IMR-90 (cell line): ENCODE measurements around the gene PIEZO2. TPM values are rescaled to one million over a fixed set of nuclear protein-coding genes. Genes with fewer than 3 reads are reported as not detected.

Source experiments
- ATAC-seq: fragments of 200-7000 bp; cut with Tn5 transposase; 2 replicates; pipeline ENCODE4 v1.9.1; 2020; ENCODE audit warnings: low read depth, mild to moderate bottlenecking, moderate library complexity
- BruUV-seq: library from RNA; stranded (reverse); fragments of 400-500 nt; replicated peaks from 2 replicates; lab custom pipeline; 2021; lab: Mats Ljungman, UMichigan
- CTCF ChIA-PET: fragments of 300-600 bp; formaldehyde crosslinking; extraction: SDS; loops from one replicate; lab custom pipeline; 2021; ENCODE audit warnings: antibody characterized with exemption; lab: Yijun Ruan, JAX
- POLR2A ChIA-PET: fragments of 300-600 bp; sonication (Branson Sonifier 250); formaldehyde crosslinking; loops from one replicate; lab custom pipeline; 2022; ENCODE audit warnings: antibody characterized with exemption; ENCODE audit not compliant: unreplicated experiment; lab: Charles Lee
- DNase-seq: peaks from one replicate; pipeline ENCODE4 v3.0.0; 2013
- H2AFZ ChIP-seq: replicated peaks from 2 replicates; pipeline ENCODE3; 2013; ENCODE audit warnings: low read length, mild to moderate bottlenecking; ENCODE audit not compliant: poor library complexity
- H2AK5ac ChIP-seq: 2 replicates; pipeline ENCODE4 v1.6.1; 2013; ENCODE audit warnings: low read depth, low read length, inconsistent platforms
- H2AK9ac ChIP-seq: replicated peaks from 2 replicates; pipeline ENCODE3; 2013; ENCODE audit warnings: mild to moderate bottlenecking, low read depth, low read length, moderate library complexity; ENCODE audit not compliant: poor library complexity
- H2BK120ac ChIP-seq: 2 replicates; pipeline ENCODE4 v1.6.1; 2013; ENCODE audit warnings: low read depth, low read length, inconsistent platforms
- H2BK15ac ChIP-seq: 3 replicates; pipeline ENCODE4 v1.6.1; 2013; ENCODE audit warnings: low read depth, low read length, inconsistent platforms
- H2BK20ac ChIP-seq: 2 replicates; pipeline ENCODE4 v1.6.1; 2013; ENCODE audit warnings: low read depth, mild to moderate bottlenecking, inconsistent platforms, low read length, moderate library complexity
- H2BK5ac ChIP-seq: 2 replicates; pipeline ENCODE4 v1.6.1; 2013; ENCODE audit warnings: mild to moderate bottlenecking, low read depth, low read length, inconsistent platforms; ENCODE audit not compliant: poor library complexity, severe bottlenecking
- H3K14ac ChIP-seq: replicated peaks from 2 replicates; pipeline ENCODE4 v1.6.1; 2013; ENCODE audit warnings: low read depth, low read length, inconsistent platforms
- H3K18ac ChIP-seq: 2 replicates; pipeline ENCODE4 v1.6.1; 2013; ENCODE audit warnings: low read depth, low read length, control low read depth
- H3K23ac ChIP-seq: 2 replicates; pipeline ENCODE4 v1.6.1; 2013; ENCODE audit warnings: low read depth, low read length, inconsistent platforms
- H3K27ac ChIP-seq: 2 replicates; pipeline ENCODE4 v1.5.1; 2013; ENCODE audit warnings: mild to moderate bottlenecking, control low read depth, low read length; ENCODE audit not compliant: insufficient read depth
- H3K27me3 ChIP-seq: 2 replicates; pipeline ENCODE4 v1.6.1; 2013; ENCODE audit warnings: low read length; ENCODE audit not compliant: control insufficient read depth, insufficient read depth
- H3K36me3 ChIP-seq: 2 replicates; pipeline ENCODE4 v1.6.1; 2013; ENCODE audit warnings: low read length, mixed read lengths; ENCODE audit not compliant: control insufficient read depth, insufficient read depth
- H3K4ac ChIP-seq: 2 replicates; pipeline ENCODE4 v1.6.1; 2013; ENCODE audit warnings: low read depth, low read length, inconsistent platforms
- H3K4me1 ChIP-seq: 2 replicates; pipeline ENCODE4 v1.6.1; 2013; ENCODE audit warnings: low read length, mixed read lengths; ENCODE audit not compliant: control insufficient read depth, insufficient read depth
- H3K4me2 ChIP-seq: 2 replicates; pipeline ENCODE4 v1.6.1; 2013; ENCODE audit warnings: low read depth, mild to moderate bottlenecking, control low read depth, low read length, moderate library complexity
- H3K4me3 ChIP-seq: 2 replicates; pipeline ENCODE4 v1.5.1; 2013; ENCODE audit warnings: low read depth, mild to moderate bottlenecking, control low read depth, low read length, moderate library complexity; ENCODE audit not compliant: insufficient read depth
- H3K56ac ChIP-seq: 2 replicates; pipeline ENCODE4 v1.6.1; 2013; ENCODE audit warnings: low read length, inconsistent platforms; ENCODE audit not compliant: insufficient read depth; ENCODE audit errors: extremely low read depth
- H3K79me1 ChIP-seq, 2 experiments: 2 replicates each; pipeline ENCODE4 v1.6.1; 2013; ENCODE audit warnings: low read length in 2 of 2, inconsistent platforms in 1 of 2, low read depth in 1 of 2
- H3K9ac ChIP-seq: 2 replicates; pipeline ENCODE4 v1.6.1; 2013; ENCODE audit warnings: low read depth, low read length, control low read depth
- H3K9me1 ChIP-seq: 2 replicates; pipeline ENCODE4 v1.6.1; 2013; ENCODE audit warnings: low read length, inconsistent platforms; ENCODE audit not compliant: insufficient read depth
- H3K9me3 ChIP-seq: 2 replicates; pipeline ENCODE4 v1.6.1; 2013; ENCODE audit warnings: low read length; ENCODE audit not compliant: control insufficient read depth, insufficient read depth
- H4K20me1 ChIP-seq: 2 replicates; pipeline ENCODE4 v1.6.1; 2013; ENCODE audit warnings: low read length, inconsistent platforms; ENCODE audit not compliant: insufficient read depth
- H4K5ac ChIP-seq: 2 replicates; pipeline ENCODE4 v1.6.1; 2013; ENCODE audit warnings: mild to moderate bottlenecking, low read depth, low read length, control low read depth
- H4K8ac ChIP-seq, 2 experiments: 2 replicates each; pipeline ENCODE4 v1.6.1; 2013; ENCODE audit warnings: low read depth in 2 of 2, low read length in 2 of 2, control low read depth in 1 of 2, inconsistent platforms in 1 of 2
- H4K91ac ChIP-seq: 2 replicates; pipeline ENCODE4 v1.6.1; 2013; ENCODE audit warnings: low read depth, low read length, inconsistent platforms; ENCODE audit not compliant: insufficient read depth
- CEBPB ChIP-seq: IDR thresholded peaks from 2 replicates; pipeline ENCODE4 v1.6.1; 2012; ENCODE audit warnings: low read depth, low read length, improper control_type of control experiment
- FOS ChIP-seq: fragments of 150-350 bp; IDR thresholded peaks from 2 replicates; pipeline ENCODE4 v1.6.1; 2016; ENCODE audit warnings: low read depth, low read length
- WGBS, 2 experiments: methylation state at CpG; one replicate each; pipeline versions ENCODE4 v1.1.5 to v1.1.7; 2013; ENCODE audit warnings: missing lambda C conversion rate in 2 of 2; ENCODE audit not compliant: insufficient read length in 1 of 2; ENCODE audit errors: extremely low coverage in 2 of 2; 5-methylcytosine and 5-hydroxymethylcytosine counted together
- dilution Hi-C: fragments of 300-500 bp; cut with HindIII; formaldehyde crosslinking; loops from one replicate; pipeline ENCODE4 v1.14.3; 2018; ENCODE audit warnings: low sequenced_read_pairs; ENCODE audit not compliant: unreplicated experiment
- in situ Hi-C: fragments of 300-500 bp; cut with MboI; formaldehyde crosslinking; loops from 3 replicates; pipeline ENCODE4 v1.14.3; 2019; ENCODE audit warnings: low sequenced_read_pairs, inconsistent platforms, mixed read lengths
- intact Hi-C: fragments of 100-400 bp; cut with micrococcal nuclease; formaldehyde crosslinking; loops from 2 replicates; pipeline ENCODE4 v1.10.0; 2022
- polyA plus RNA-seq, 3 experiments: library from polyadenylated mRNA; depleted of rRNA; stranded (reverse); fragments of >200 nt; gene quantifications; 2 replicates each; pipeline ENCODE4 v1.2.3, GENCODE V29; 2012; ENCODE audit warnings: low replicate concordance in 1 of 3
- total RNA-seq: library from RNA; depleted of rRNA; stranded (reverse); fragments of >200 nt; gene quantifications from 2 replicates; pipeline ENCODE4 v1.2.3, GENCODE V29; 2012

Gene PIEZO2
- total and polyA plus RNA-seq, 2 of the 4 experiments (the other 2 are of a cell fraction), result 2.4 to 4.1 TPM

DNA sequence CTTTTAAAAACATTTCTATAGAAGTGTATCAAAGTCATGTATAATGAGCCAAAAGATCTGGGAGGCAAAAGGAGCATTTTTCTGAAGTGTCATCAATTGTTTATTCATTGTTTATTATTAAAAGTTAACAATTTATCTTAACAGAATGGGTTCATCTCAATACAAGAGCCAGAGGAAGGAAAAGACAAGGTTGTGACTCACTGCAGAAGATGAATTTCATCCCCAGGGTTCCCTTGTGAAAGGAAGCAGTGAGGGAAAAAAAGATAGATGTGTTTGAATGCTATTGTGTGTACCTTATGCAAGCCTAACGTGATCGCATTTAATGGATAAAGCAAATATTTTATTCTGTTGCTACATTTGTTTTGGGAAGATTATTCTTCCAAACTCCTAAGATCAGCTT is 286.3 kb downstream of the PIEZO2 start:
- Histone ChIP-seq H3K36me3 (peaks cover 4% of the 10 kb centered on the region), H3K56ac (peak overlapping the region; percentile 44; the same call in 1 of the 2 replicates), H3K4me2 (peak overlapping the region; percentile 26; the same call in 1 of the 2 replicates), H2BK20ac (peak overlapping the region; percentile 92; the same call in 1 of the 2 replicates), H2BK15ac (no peak overlapping the region), H2BK120ac (peak overlapping the region; percentile 88; the same call in 1 of the 2 replicates), H4K20me1 (no peaks in the 10 kb centered on the region), H3K9me1 (peaks cover 4% of the 10 kb centered on the region), H3K9me3 (peaks cover 6% of the 10 kb centered on the region), H2AFZ (no peak overlapping the region), H4K91ac (no peak overlapping the region), H4K5ac (no peak overlapping the region; the same call in 1 of the 2 replicates), H3K9ac (no peak overlapping the region), H2AK5ac (no peak overlapping the region), H3K4ac (peak overlapping the region; percentile 76), H3K4me3 (no peak overlapping the region), H3K18ac (no peak overlapping the region), H2AK9ac (no peak overlapping the region), H3K23ac (peak overlapping the region; percentile 78; the same call in 1 of the 2 replicates), H3K4me1 (peaks cover 13% of the 10 kb centered on the region), H4K8ac (peak overlapping the region in 1 of 2 experiments; percentile 58; a peak in 1 of 4 replicates), H3K27me3 (no peaks in the 10 kb centered on the region), H3K14ac (no peak overlapping the region), H3K27ac (no peak overlapping the region), H2BK5ac (peak overlapping the region; percentile 46), H3K79me1 (0 out of 4 replicates have a peak, but pooled peaks cover 0 to 3% of the 10 kb centered on the region in 2 experiments)
- ChIA-PET POLR2A (no interaction called here), CTCF (no interaction called here)
- WGBS, 2 experiments, result no CpG with 5 or more reads among the region's 2 CpGs
- ATAC-seq (peak; percentile 68), DNase-seq (peak; percentile 81)
- TF ChIP-seq CEBPB (no peak), FOS (peak; percentile 25; the same call in 1 of the 2 replicates)
- in situ Hi-C loops (no loop called here), dilution Hi-C loops (no loop called here), intact Hi-C loops (loop anchor here (5.0 kb wide), 1 partner anchor 64 kb away; no protein-coding TSS in a partner anchor)
- BruUV-seq, result no TSS peak
